HG03354 (cell line): ENCODE measurements around the gene BLCAP.

Experiments used
- ATAC-seq: cut with Tn5 transposase; IDR thresholded peaks from one replicate; pipeline ENCODE4 v1.9.1; 2021; ENCODE audit warnings: mild to moderate bottlenecking; ENCODE audit not compliant: unreplicated experiment, poor library complexity, severe bottlenecking

Gene BLCAP

DNA sequence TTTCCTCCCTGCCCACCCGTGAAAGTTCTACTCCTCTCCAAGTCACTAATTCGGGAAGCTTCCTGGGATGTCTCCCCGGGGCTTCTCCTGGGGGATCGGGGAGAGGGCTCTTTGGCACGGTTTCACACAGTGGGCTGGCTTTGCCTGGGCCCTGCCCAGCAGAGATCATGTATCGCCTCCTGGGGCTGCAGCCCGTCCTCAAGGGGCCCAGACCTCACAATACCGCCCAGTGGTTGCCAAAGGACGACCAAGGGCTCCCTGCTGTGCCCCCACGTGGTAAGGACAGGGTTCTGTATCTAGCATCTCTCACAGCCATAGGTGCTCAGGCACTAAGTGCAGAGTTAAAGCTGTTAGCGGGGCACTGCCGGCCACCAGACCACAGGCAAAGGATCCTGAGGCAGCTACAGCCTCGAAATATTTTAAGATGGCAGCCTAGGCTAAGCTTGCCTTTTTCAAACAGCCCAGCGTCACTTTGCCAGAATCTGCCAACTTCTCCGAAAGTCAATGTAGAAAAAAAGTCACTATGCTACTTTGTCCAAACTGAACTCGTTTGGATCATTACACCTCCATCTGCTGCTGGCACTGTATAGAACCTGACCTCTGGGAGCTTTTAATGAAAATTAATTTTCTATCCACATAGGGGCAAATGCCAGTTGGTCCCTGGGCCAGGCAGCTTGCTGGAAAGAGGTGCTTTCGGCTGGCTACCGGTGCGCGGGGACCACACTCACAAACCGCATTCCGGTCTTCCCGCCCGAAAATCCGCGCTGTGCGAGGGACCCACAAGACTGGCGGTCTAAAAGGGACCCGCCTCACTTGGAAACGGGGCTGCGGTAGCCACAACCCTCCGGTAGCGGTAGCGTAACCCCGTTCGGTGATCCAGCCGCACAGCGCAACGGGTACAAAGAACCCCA, 7.9 kb downstream of the BLCAP start:
- ATAC-seq = no peak

DNA sequence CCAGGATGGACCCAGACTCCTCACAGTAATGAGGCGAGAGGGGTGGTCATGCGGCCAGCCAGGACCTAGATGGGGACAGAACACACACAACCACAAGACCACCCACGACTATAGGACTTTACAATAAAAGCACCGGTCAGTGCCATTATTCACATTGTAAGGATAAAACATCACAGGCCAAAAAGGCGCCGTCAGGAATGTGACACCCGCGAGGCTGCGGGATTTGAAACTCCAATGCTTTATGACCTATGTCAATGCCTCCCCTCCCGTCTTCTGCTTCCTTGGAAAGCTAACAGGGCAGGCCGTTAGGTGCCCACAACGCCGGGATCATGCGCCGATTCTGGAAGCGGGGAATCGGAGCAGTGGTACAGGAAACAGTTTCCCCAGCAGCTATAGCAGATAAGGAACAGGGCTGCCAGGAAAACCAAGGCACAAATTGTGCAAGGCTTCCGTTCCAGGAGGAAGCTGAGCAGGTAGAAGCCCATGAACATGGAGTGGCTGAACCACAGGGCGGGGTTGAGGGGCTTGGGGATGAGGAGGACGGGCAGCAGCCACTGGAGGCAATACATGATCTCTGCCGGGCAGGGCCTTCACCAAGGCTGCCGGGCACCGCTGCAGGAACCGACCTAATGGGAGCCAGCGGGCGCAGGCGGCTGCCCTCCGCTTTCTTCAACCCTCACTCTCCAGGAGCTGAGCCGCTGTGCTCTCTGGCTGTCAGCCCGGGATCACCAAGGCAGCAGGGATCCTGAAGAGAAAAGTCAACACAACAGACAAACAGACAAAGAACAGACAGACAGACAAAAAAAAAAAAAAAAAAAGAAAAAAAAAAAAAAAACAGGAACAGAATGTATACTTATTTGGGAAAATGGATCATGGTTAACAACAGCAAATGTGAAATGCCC, 8.8 kb downstream of the BLCAP start:
- ATAC-seq = no peak

DNA sequence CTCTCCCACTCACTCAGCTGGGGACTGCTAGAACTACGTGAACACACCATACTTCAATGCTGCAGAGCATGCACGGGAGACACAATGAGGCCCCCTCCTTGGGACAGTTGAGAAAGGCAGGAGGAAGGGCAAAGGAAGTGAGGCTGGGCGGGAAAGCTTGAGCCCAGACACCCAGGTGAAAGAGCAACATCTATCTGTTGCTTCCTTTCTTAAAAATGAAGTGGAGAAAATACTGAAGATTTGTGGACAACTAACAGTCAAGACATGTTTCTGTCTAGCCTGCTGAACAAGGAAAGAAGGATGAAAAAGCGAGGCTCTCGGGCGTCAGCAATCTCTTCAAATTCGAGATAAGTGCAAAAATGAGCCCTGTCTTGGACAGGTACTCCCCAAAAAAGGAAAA, 9.6 kb downstream of the BLCAP start:
- no peak for ATAC-seq

DNA sequence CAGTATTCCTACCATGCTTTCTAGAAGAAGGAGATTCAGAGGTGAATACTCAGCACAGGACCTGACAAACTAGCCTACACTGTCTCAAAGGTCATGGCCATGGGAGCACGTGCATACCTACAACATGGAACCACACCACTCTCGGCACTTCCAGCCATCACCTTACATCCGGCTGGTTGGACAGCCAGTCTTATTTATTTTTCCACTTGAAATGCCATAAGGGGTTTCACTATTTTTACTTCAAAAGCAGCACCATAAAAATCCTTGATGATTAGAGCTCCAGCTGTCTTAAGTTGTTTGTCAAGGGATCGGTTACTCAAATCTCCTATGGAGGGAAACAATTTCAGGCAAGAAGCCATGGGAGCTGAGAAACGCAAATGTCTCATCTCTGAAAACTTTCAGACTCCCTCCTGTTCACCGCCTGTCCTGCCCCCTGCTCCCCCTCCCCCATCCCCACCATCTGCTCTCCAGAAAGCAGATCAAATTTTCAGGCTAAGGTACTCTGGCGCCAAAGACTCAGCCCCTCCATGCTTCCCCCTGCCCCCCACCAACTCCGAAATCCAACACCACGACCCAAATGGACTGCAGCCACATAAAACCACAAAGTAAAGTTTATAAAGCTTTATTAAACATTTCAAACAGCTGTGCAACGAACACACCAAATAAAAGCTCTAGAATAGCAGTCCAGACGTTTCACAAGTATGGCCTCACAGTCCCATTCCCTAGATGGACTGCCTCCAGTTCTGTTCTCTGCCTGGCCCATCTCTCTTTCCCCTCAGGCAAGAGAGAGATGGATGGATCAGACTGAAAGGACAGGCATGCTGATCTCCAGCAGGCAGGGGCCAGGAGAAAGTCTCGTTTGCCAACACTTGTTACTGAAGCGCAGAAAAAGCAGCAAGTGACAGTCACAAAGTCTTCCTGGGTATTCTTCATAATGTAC, 10.6 kb downstream of the BLCAP start:
- ATAC-seq = no peak

DNA sequence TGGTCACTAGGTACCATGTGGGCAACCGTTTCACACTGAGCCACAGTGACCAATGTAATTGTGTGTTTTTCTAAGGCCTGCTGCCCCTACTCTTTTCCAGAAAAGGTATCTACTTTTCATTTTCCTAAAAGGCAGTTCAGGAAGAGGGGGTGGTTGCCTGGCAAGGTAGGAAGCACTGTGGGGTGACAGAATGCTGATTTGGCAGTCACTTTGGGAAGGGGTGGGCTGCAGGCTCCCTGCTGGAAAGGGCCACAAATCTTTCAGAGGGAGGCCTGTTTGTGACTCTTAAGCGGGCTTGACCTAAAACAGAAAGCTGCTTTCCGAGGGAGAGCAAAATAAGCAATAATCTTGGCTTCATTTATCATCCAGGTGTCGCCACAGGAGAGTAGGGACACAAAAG, 11.8 kb downstream of the BLCAP start:
- no peak for ATAC-seq

- ATAC-seq = no peak
These were observed 13.8 kb downstream of the BLCAP start for GRCh38 chr20:37513779-37514359.

DNA sequence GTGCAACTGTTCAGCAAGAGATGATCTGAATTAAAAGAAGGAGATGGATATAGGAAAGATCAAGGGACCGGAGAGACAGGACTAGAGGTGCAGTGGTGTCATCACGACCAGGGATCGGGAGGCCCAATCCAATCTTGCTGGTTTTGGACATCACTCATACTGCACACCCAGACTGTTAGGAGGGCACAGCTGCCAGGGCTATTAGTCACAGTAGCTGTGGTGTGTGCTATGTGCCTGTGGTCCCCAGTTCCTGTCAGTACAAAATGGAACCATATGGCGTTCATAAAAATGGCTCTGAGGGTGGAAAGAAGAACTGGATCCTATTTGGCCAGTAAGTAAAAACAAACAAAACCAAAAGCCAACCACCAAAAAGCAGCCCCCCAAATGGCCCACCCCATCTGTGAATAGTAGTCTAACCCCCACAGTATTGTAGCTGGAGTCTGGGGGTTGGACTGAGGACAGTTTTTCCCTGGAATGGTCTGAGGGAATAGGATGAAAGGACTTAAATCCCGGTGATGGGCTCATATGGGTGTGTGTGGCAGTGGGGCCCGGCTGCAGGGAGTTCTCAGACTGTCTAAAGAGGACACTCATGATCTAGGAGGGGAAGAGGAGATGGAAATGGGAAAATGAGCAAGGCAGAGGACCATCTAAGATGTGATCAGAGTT, 15.9 kb downstream of the BLCAP start:
- ATAC-seq = no peak

DNA sequence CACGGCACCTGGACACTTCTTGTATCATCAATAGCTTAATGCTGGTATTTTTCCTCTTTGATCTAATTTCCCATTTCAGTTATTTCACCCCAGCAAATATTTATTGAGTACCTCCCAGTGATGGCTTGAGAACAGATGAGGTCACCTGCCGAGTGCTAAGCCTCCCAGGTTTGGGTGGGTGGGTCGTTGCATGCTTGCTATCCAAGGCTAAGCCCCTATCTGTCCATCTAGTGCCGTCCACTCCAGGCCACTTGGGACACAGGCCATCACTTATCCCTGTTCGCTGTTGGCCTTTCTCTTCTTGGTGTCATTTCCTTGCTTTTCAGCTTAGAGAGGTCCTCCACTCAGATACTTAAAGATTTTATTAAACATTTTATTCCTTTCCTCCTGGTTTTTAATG, 17.4 kb downstream of the BLCAP start:
- no peak for ATAC-seq

DNA sequence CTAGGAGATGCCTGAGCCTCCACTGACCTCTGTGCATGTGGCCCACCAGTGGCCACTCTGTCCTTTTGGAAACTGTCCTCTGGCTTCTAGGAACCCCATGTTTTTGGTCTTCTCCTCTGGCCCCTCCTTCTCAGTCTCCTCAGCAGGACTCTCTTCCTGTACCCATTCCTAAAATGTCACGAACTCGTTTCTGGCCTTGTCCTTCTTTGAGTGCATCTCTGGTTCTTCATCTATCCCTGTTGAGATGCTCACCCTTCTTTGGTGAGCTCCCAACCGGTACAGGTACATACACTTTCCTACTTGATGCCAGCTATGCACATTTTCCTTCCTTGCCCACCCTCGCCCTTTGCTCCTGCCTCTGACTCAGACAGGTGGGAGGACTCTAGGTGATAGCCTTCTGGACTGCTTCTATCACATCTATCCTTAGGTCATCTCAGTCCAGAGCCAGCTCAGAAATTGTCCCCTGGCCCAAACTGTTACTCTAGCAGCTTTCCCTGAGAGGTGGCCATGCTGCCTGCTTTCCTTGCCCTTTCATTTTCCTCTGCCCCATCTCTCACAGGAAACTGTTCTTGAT, 21.4 kb downstream of the BLCAP start:
- ATAC-seq = no peak

DNA sequence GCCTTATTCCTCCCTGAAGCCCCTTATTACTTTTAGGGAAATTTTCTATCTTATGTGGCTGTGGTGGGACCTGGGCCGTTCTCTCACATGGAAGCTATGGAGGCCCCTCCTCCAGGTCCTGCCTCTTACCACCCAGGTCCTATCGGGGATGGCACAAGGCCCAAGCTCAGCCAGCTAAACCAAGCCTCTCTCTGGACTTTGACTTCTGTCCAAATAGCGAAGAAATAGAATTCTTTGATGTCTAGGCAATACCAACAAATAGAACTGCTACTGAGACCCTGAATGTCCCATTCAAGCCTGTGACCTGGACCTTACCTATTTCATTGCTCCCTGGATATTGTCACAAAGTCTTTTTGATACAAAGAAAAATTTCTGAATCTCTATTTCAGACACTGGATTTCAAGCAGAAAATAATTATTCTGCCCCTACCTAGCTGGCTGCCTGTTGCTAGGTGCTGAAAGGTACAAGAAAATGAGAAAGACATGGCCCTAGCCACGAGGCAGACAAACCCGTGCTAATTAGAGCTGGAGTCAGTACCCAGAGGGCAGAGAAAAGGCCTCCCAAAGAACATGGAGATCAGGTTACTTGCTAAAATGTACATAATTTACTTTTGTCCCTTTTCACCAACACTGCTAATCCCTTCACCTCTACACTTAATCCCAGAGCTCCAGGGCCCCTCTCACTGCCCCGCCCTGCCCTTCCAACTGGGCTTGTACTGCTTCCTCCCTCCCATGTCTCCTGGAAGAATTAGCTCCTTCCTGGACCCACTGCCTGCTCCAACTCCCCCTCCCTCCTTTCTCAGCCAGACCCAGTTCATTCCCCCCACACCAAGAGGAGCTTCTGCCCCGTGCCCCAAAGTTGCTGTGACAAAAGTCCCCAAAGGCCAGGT, 22.2 kb downstream of the BLCAP start:
- ATAC-seq = no peak

- no peak for ATAC-seq
These were observed 23.1 kb downstream of the BLCAP start for GRCh38 chr20:37504404-37505096.

GRCh38 chr20:37503256-37503927, 24.3 kb downstream of the BLCAP start:
- no peak for ATAC-seq

- no peak for ATAC-seq
These were observed 25.0 kb downstream of the BLCAP start for GRCh38 chr20:37502654-37503053.

DNA sequence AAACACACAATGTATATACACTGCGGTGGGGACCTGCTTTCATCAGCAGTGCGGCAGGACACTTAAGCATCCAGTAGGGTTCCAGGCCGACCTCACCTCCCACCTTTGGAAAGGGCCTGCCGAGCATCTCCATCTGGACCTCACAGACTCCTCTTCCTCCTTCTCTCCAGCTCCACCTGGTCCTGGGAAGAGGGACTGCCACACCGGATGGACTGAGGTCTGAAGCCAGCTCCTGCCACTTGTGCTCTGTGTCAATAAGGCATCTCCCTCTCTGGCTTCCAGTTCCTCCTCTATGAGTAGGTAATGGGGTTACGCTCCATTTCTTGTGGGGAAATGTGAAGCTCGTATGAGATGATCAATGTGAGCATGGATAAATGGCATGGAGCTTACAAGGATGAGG, 25.7 kb downstream of the BLCAP start:
- no peak for ATAC-seq

DNA sequence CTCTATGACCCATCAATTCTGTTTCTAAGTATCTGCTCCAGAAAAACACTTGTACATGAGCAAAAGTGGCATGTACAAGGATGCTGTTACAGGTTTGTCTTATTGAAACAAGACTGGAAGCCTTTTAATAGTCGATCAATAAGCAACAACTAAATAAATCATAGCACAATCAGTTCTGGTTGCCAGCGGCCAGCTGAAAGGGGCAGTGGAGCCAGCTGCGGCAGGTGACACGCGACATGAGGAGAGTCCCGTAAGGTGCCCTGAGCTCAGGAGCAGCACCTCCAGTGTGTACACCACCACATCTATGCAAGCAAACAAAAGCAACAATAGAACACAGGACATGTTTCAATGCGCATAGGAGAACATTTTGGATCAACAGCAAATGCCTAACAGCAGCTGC, 27.4 kb downstream of the BLCAP start:
- ATAC-seq = no peak

DNA sequence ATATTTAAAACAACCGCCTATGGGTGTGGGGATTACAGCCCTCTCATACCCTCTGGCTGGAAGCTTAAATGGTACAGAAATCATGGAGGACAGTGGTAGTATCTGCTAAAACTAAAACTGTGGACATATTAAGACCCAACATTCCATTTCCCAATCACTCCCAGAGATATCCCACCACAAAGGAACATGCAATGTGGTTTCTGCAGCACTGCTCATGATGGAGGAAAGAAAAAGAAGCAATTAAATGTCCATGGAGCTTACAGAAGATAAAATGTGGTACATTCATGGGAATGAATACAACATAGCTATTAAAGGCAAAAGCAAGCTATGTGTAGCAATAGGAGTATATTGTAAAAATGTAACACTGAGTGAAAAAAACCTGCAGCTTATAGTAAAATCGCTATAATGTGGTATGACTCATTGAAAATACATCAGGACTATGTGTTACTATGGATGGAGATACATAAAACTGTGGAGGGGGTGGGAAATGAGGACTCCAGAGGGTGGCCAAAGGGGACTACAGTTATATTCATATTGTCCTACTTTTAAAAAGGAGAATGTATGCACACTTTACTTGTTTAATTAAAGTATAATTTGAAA, 29.5 kb downstream of the BLCAP start:
- no peak for ATAC-seq
